H4 (cell line): ENCODE data around the gene SLC4A8. TPM values are rescaled to one million over a fixed set of nuclear protein-coding genes. Genes with fewer than 3 reads are reported as not detected.

ENCODE experiments used
- DNase-seq: peaks from one replicate; pipeline ENCODE4 v3.0.0-alpha.2; 2015; ENCODE audit warnings: low spot score
- total RNA-seq: library from RNA; depleted of rRNA; stranded (reverse); fragments of >200 nt; shearing (Covaris generic); gene quantifications from 2 replicates; pipeline ENCODE4 v1.2.3, GENCODE V29; 2014; rRNA removed

The SLC4A8 gene
- total RNA-seq, 1 experiment from 2014 or later: 2.1 TPM

DNA sequence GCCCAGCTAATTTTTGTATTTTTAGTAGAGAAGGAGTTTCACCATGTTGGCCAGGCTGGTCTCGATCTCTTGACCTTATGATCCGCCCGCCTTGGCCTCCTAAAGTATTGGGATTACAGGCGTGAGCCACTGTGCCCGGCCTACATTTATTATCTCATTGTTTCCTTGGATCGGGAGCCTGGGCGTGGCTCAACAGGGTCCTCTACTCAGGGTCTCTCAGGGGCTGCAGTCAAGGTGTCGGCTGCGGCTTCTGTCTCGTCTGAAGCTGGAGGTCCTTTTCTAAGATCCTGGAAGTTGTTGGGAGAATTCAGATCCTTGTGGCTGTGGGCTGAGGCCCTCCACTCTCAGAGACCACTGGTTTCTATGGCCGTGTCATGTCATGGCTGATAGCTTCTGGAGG is 100.9 kb downstream of the SLC4A8 start:
- no peak for DNase-seq

DNA sequence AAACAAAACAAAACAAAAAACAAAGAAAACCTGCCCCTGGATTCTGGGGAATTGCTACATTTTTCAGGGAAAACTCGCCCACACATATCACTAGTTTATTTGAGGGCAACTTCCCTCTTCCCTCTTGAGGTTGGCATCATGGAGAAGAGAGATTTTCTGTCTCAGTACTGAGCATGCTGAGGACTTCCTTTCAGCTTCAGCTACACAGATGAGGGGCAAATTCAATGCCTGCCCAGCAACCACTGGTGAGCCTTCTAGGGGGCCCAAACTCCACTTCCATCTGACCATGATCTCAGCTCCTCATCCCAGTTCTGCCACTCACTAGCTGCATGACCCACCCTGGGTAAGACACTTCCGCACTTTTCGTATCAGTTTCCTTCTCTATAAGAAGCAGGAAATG is 103.3 kb downstream of the SLC4A8 start:
- DNase-seq: no peak

DNA sequence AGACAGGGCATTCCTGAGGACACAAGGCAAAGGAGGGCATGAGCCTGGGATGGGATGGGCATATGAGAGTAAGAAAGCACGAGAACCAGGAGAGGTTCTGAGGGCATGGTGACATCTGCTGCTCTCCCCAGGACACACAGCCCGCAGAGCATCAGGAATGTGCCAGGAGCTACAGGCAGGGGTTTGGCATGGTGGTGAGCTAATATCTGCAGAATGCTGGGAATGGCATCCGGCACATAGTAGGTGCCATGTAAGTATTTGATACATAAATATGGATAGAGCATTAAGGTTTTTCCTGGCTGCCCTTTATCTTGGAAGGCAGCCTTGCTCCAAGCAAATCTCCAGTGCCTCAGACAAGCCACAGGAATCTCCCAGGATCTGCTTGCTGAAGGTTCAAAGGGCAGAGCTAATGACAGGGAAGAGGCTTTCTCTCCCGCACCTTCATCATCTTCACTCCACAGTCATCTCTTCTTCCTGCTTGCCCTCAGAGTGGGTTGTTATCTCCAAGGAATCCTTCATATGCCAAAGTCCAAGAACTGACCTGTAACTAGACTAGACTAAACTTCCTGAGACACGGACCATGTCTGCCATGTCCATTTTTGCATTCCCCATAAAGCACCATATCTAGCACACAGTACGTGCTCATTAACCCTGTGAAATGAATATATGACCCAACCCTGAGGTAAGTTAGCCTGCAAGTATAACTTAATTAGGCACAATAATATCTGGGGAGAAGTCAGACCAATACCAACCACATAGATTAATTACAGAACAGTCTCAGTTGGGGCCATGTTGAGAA is 104.4 kb downstream of the SLC4A8 start:
- DNase-seq: no peak

DNA sequence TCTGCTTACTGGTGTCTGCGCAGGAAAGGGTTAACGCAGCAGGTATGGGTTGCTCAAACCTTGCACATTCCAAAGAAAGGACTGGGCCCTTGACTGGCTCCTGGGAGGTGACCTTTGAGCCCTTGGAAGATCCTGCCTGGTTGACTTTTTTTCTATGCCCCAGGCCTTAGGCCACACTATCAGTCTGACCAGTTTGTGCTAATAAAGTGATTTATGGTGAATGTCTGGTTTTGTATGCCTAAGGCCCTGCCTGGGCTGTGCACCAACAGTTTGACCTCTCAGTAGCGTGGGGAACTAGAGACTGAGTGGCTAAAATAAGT is 105.0 kb downstream of the SLC4A8 start:
- no peak for DNase-seq

DNA sequence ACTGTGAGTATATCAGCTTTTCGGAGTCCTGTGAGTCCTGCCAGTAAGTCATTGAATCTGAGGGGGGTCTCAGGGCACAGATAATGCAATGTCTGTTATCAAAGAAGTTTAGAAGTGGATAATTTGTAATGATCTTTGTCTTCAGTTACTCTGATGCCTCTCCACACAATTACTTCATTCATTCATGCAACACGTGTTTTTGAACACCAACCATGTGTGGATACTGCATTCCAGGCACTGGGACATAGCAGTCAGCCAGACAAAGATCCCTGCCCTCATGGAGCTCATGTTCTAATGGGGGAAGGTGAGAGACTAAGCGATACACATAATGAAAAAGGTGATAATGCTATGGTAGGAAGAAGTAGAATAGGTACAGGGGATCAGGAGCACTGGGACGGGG is 105.6 kb downstream of the SLC4A8 start:
- DNase-seq: no peak

DNA sequence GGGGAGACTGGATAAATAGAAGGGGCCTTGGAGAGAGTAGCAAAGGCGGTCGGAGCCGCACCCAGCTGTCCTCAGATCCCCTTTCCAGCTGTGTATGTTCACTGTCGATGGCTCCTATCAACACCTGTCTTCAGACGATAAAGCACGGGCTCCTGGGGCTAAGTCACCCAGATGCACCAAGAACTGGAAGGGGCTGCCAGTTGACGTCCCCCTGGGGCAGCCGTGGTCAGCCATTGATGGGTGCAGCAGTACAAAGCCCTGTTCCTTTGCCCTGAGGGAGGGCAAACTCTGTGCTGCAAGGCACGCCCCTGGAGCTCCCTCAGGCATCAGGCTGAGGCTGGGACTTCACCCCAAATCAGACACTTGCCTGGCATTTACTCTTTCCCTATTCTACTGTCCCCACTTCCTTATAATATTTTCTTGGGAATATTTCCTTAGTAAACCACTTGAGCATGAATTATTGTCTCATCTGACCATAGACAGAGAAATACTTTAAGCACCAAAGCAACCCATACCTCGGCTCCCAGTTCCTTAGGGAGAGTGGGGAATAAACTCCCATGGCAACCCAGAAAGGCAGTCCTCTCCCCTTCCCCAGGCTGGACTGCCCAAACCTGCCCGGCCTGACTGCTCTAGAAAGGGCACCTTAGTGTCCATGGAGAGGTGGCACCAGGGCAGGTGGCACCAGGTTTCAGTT is 106.8 kb downstream of the SLC4A8 start:
- no peak for DNase-seq

DNA sequence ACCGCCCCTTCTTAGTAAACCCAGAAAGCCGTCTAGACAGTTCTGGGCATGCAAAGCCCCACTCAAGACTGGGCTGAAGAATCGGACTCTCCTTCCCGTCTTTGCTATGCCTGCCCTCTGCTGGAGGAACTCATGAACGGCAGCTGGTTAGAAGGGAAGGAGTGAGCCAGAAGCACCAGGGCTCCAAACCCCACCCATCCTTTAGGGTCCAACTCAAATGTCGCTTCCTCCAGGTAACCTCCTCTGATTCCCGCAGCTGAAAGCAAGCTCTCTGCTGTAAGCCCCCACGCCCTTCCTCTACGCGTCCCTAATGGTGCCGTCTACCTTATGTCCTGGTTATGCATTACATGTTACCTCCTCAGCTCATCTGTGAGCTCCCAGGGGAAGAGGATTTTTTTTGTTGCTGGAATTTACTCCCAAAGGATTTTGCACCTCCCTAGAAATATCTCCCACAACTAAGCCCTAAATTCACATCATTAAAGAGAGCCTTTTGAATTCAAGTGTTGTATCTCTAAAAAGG is 107.4 kb downstream of the SLC4A8 start:
- peak; percentile 70 for DNase-seq

DNA sequence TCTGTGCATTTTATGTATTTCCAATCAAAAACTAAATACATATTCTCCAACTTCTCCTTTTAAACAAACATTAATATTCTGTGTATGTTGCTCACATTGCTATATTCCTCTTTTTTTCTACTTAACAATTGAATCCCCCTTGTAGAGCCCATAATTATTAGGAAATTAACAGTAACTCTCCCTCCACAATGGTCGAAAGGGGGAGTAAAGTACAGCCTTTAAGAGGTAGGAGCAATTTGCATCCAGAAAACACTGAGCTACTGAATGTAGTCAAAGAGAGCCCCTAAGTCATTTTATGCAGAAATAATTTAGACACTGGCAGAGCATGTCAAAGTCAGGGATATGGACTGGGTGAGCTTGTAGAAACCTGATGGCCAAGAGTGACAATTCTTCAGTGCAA is 109.2 kb downstream of the SLC4A8 start:
- DNase-seq: no peak

DNA sequence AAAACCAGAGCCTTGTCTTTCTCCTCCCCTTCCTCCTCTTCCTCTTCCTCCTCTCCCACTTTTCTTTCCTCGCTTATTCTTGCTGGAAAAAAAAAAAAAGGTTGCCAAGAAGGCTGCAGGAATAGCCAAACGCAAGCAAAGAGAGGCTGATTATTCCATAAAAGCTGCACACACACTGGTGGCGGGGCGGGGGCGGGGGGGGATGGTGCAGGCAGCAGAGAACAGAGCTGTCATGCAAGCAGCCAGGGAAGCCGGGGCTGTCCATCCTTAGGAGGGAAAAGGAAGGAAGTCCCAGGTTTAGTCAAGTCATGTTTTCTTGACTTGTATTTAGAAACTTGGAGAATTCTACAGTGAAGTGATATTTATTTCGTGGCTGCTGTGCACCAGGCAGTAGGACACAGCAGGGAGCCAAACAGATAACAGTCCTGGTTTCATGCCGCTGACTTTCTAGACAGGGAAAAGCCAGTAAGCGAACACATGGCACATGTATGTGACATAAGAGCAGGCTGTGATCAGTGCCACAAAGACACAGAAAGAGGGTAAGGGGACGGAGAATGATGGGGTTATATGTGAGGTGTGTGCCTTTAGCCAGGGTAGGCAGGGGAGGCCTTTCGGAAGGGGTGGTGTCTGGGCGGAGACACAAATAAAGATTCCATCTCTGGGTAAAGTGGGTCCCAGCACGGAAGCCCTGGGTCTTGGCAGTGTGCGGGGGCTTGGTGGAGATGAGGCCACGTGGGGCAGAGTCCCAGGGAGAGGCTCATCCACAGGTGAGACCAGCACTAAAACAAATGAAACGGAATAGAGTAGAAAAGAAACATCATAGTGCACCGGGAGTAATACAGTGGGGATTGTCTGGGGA is 109.8 kb downstream of the SLC4A8 start:
- DNase-seq: no peak

DNA sequence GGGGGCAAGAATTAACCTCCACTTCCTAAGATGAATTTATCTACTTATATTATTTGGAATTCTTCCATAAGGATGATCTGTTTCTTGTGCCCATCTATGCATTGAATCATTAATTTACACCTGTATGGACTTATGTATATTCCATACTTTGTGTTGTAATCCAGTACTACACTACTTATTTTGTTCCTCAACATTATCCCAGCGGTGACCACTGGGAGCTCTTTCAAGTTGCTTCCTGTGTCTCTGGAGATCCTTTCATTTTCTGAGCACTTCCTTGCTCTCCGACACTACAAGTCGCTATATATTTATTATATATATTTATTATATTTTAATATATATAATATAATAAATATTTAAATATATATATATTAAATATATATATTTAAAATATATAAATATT is 111.5 kb downstream of the SLC4A8 start:
- DNase-seq: no peak

DNA sequence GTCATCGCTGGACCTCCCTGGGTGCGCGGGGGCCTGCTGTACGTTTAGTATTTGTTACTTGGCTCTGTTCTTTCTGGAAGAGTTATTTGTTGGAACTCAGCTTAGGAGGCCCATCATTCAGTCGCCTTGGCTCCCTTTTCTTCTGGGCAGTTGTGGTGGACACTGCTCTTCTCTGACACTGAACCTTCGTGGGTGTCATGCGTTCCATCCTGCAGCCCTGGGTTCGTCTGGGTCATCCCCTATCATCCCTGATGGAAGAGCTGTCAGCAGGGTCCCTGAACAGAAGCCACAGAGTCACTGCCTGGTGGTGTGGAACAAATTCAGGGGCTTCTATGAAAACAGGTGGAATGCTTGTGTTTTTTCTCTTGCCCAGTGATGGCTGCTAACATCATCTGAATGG is 113.5 kb downstream of the SLC4A8 start:
- DNase-seq: no peak

DNA sequence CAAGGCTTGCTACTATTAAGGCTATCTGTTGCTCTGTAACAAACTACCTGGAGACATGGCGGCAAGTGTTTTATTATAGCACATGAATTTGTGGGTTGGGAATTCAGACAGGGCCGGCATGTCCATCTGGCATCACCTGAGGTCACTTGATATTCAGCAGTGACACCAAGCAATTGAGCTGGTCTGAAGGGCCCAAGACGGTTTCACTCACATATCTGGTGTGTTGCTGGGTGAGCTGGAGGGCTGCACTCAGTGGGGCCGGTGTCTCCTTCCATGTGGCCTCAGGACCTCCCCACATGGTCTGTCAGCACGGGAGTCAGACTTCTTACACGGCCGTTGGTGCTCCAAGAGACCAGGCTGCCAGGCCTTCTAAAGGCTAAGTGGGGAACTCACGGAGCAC is 114.0 kb downstream of the SLC4A8 start:
- no peak for DNase-seq

DNA sequence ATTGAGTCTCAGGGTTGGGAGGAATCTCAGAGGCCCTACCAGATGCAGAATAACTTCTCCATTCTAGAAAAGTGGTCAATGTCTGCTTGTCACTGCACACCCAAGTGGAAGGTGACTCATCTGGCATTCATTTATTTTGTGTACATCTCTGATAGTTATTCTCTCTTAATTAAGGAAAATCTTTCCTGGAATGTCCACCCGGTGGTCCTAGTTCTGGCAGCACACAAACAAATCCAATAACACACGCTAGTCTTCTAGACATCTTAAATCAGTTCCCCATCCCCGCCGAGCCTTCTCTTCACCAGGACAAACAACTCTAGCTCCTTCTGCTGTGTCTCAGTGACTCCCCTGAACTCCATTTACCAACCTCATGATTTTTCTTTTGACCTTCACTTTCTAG is 116.4 kb downstream of the SLC4A8 start:
- no peak for DNase-seq

DNA sequence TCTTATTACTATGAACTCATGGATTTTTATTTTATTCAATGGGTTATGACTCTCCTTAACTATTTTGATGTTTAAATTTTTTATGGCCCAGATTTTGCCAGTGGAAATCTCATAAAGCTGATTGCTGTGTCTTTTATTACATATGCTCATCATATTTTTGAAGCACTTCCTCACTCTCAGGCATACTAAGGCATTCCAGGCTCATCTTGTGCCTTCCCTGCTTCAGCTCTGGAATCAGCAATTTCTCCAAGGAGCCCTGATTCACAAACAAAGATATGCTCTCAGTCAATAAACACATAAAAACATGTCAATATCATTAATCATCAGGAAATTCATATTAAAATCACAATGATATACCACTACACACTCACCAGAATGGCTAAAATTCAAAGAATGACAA is 121.5 kb downstream of the SLC4A8 start:
- no peak for DNase-seq

DNA sequence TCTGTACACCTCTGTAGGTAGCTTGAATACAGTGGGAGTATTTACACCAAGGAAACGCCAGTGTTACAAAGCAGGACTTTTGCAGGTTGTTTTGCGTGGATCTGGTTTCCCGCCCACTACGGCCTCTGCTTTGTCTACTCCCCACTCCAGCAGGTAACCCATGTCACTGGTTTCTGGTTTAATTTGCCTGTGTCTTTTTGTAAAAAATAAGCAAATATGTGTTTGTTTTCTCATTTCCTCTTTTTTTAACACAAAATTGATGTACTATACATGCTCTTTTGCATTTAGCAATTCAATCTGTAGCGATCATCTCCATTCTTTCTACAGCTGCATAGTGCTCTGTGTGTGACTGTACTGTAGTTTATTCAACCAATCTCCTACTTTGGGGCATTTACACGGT is 123.0 kb downstream of the SLC4A8 start:
- DNase-seq: no peak

DNA sequence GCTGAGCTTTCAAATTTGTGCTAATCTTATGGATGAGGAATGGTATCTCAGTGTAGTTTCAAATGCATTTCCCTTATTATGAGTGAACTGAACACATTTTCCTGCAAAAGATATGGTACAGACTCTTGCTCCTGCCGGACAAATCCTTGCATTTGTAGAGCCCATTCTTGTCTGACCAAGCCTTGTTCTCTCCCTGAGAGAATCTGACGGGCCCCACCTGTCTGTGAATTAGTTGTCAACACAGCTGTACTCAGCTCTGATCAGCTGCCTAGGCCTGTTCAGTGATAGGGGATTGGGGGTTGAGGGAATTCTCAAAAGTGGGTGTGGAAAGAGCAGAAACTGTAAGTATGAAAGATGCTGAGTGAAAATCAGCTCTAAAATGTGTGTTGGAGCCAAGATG is 123.6 kb downstream of the SLC4A8 start:
- DNase-seq: no peak

DNA sequence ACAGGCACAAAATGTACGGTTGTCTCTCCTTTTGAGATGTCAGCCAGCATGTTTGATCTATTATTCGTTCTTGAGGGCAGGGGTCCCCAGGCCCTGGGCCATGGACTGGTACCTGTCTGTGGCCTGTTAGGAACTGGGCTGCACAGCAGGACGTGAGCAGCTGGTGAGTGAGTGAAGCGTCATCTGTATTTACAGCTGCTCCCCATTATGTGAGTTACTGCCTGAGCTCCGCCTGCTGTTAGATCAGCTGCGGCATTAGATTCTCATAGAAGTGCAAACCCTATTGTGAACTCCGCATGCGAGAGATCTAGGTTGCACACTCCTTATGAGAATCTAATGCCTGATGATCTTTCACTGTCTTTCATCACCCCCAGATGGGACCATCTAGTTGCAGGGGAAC is 125.0 kb downstream of the SLC4A8 start:
- no peak for DNase-seq

Other genes with a start within 250 kb of the SLC4A8 start
- gene POU6F1, start 206.8 kb upstream of the SLC4A8 start, total RNA-seq: 2.9 and 24.5 TPM in 2 replicates
- gene DAZAP2, start 186.0 kb upstream of the SLC4A8 start, total RNA-seq: 270 and 319 TPM in 2 replicates
- 6.3 and 13.8 TPM in 2 replicates for gene SMAGP, start 154.4 kb upstream of the SLC4A8 start, total RNA-seq
- not detected in 2 replicates for gene BIN2, start 100.7 kb upstream of the SLC4A8 start, total RNA-seq
- not detected in 2 replicates for gene CELA1, start 78.2 kb upstream of the SLC4A8 start, total RNA-seq
- gene GALNT6, start 33.4 kb upstream of the SLC4A8 start, total RNA-seq: 0.06 TPM in 1 of 2 replicates, not detected in the other
- 0.27 and 0.43 TPM in 2 replicates for gene SCN8A, start 166.4 kb downstream of the SLC4A8 start, total RNA-seq